Measurements from ENCODE around the gene EPHB1.

The EPHB1 gene

GRCh38 chr3:134956844-134957243, 161.8 kb downstream of the EPHB1 start:
- Histone ChIP-seq H3K9me3 (ENCODE audit: low read length) (no peaks in the 10 kb centered on the region), H3K9ac (ENCODE audit: low read length) (no peak overlapping the region), H3K4me3 (ENCODE audit: low read depth, low read length, poor library complexity, severe bottlenecking) (no peak overlapping the region), H3F3A (ENCODE audit: insufficient read depth, low read length) (no peaks in the 10 kb centered on the region), H3K9me2 (ENCODE audit: low read depth, low read length) (no peaks in the 10 kb centered on the region), H3K79me2 (ENCODE audit: insufficient read depth, low read length) (no peaks in the 10 kb centered on the region), H3K4me2 (ENCODE audit: low read length) (no peak overlapping the region), H2AFZ (ENCODE audit: low read length) (no peak overlapping the region), H4K20me1 (ENCODE audit: insufficient read depth, low read length) (no peaks in the 10 kb centered on the region), H3K27me3 (ENCODE audit: insufficient read depth, low read length) (no peaks in the 10 kb centered on the region), H3K4me1 (ENCODE audit: insufficient read depth, low read length, severe bottlenecking) (no peaks in the 10 kb centered on the region), H3K27ac (ENCODE audit: low read depth, low read length, poor library complexity, severe bottlenecking) (no peak overlapping the region), H3K36me3 (ENCODE audit: insufficient read depth, low read length) (no peaks in the 10 kb centered on the region)
- no peak for TF ChIP-seq EZH2 (IDR thresholded peaks at IDR 0.05; ENCODE audit: borderline replicate concordance, low read length)
- no peak for TF ChIP-seq CTCF (IDR thresholded peaks at IDR 0.05; ENCODE audit: low read length)

GRCh38 chr3:134959516-134959915, 164.5 kb downstream of the EPHB1 start:
- no peaks in the 10 kb centered on the region for H4K20me1 ChIP-seq (ENCODE audit: insufficient read depth, low read length)
- H3K4me3 ChIP-seq (ENCODE audit: low read depth, low read length, poor library complexity, severe bottlenecking), result no peak overlapping the region
- TF ChIP-seq CTCF (IDR thresholded peaks at IDR 0.05; ENCODE audit: low read length), result no peak
- TF ChIP-seq EZH2 (IDR thresholded peaks at IDR 0.05; ENCODE audit: borderline replicate concordance, low read length), result no peak
- no peak overlapping the region for H3K4me2 ChIP-seq (ENCODE audit: low read length)
- H2AFZ ChIP-seq (ENCODE audit: low read length), result no peak overlapping the region
- no peaks in the 10 kb centered on the region for H3K9me3 ChIP-seq (ENCODE audit: low read length)
- no peaks in the 10 kb centered on the region for H3K79me2 ChIP-seq (ENCODE audit: insufficient read depth, low read length)
- no peaks in the 10 kb centered on the region for H3K4me1 ChIP-seq (ENCODE audit: insufficient read depth, low read length, severe bottlenecking)
- H3K36me3 ChIP-seq (ENCODE audit: insufficient read depth, low read length), result no peaks in the 10 kb centered on the region
- no peaks in the 10 kb centered on the region for H3K9me2 ChIP-seq (ENCODE audit: low read depth, low read length)
- no peaks in the 10 kb centered on the region for H3F3A ChIP-seq (ENCODE audit: insufficient read depth, low read length)
- H3K9ac ChIP-seq (ENCODE audit: low read length), result no peak overlapping the region
- H3K27ac ChIP-seq (ENCODE audit: low read depth, low read length, poor library complexity, severe bottlenecking), result no peak overlapping the region
- H3K27me3 ChIP-seq (ENCODE audit: insufficient read depth, low read length), result no peaks in the 10 kb centered on the region

DNA sequence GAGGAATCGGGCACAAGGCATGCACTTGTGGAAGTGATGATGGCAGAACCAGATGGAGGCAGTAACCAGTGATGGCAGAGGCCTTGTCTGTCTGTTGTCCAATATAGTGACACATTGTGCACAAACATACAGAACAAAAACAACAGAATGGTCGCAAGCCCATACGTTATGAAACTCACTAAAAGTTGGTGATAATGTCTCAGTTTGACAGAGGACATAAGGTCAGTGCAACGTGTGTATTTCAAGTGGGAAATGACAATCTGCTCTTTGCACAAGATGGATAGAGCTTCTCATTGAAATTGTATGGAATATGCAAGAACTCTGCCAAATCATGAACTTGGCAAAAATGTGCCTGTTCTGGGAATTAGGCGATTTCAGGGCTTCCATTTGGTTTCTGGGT, 169.2 kb downstream of the EPHB1 start:
- Histone ChIP-seq H3F3A (ENCODE audit: insufficient read depth, low read length) (no peaks in the 10 kb centered on the region), H3K4me2 (ENCODE audit: low read length) (no peak overlapping the region), H3K4me1 (ENCODE audit: insufficient read depth, low read length, severe bottlenecking) (no peaks in the 10 kb centered on the region), H3K9me3 (ENCODE audit: low read length) (no peaks in the 10 kb centered on the region), H3K27me3 (ENCODE audit: insufficient read depth, low read length) (no peaks in the 10 kb centered on the region), H3K36me3 (ENCODE audit: insufficient read depth, low read length) (no peaks in the 10 kb centered on the region), H3K4me3 (ENCODE audit: low read depth, low read length, poor library complexity, severe bottlenecking) (no peak overlapping the region), H3K79me2 (ENCODE audit: insufficient read depth, low read length) (no peaks in the 10 kb centered on the region), H3K9ac (ENCODE audit: low read length) (no peak overlapping the region), H3K27ac (ENCODE audit: low read depth, low read length, poor library complexity, severe bottlenecking) (no peak overlapping the region), H3K9me2 (ENCODE audit: low read depth, low read length) (no peaks in the 10 kb centered on the region), H4K20me1 (ENCODE audit: insufficient read depth, low read length) (no peaks in the 10 kb centered on the region), H2AFZ (ENCODE audit: low read length) (no peak overlapping the region)
- TF ChIP-seq CTCF (IDR thresholded peaks at IDR 0.05; ENCODE audit: low read length) (no peak), EZH2 (IDR thresholded peaks at IDR 0.05; ENCODE audit: borderline replicate concordance, low read length) (no peak)
